Right atrium auricular region (tissue), 2 donors: Measurements from ENCODE around the gene PLA2G4D. TPM values are rescaled to one million over a fixed set of nuclear protein-coding genes. Genes with fewer than 3 reads are reported as not detected.

Source experiments
- DNase-seq: peaks from one replicate; pipeline ENCODE4 v3.0.0-alpha.2; 2019; ENCODE audit warnings: low spot score
- H3K27ac ChIP-seq, 2 donors: fragments of 200-600 bp; sonication (generic); 1 replicate in 1 of 2; 2 replicates in 1 of 2; pipeline ENCODE4 v1.5.1; 2016 to 2019
- H3K27me3 ChIP-seq, 2 donors: fragments of 200-600 bp; sonication (generic); one replicate each; pipeline versions ENCODE4 v1.5.1 to v1.6.0; 2017 to 2019
- H3K36me3 ChIP-seq: fragments of 200-600 bp; sonication (generic); one replicate; pipeline ENCODE4 v1.5.1; 2016
- H3K4me1 ChIP-seq, 2 donors: fragments of 200-600 bp; sonication (generic); one replicate each; pipeline versions ENCODE4 v1.5.1 to v1.6.0; 2017 to 2019
- H3K4me3 ChIP-seq, 2 donors: fragments of 200-600 bp; sonication (generic); 1 replicate in 1 of 2; 2 replicates in 1 of 2; pipeline ENCODE4 v1.5.1; 2017 to 2019; ENCODE audit warnings: mild to moderate bottlenecking in 1 of 2, moderate library complexity in 1 of 2
- H3K9me3 ChIP-seq, 2 donors: fragments of 200-600 bp; sonication (generic); one replicate each; pipeline ENCODE4 v1.5.1; 2019
- CTCF ChIP-seq, 2 donors: fragments of 200-600 bp; sonication (generic); IDR thresholded peaks; one replicate each; pipeline ENCODE4 v1.5.1; 2019; ENCODE audit warnings: antibody characterized with exemption in 2 of 2
- total RNA-seq, 2 donors: library from RNA; depleted of rRNA; stranded (reverse); fragments of >200 nt; gene quantifications; one replicate each; pipeline ENCODE4 v1.1.0, GENCODE V29; 2016

Gene PLA2G4D
- total RNA-seq, 2 donors from 2014 or later: not detected

GRCh38 chr15:42037656-42038055 lies 56.7 kb downstream of the PLA2G4D start:
- no peak for DNase-seq
- Histone ChIP-seq H3K27me3 (no peaks in the 10 kb centered on the region), H3K4me3 (no peak overlapping the region), H3K4me1 (peaks cover 0 to 4% of the 10 kb centered on the region in 2 donors), H3K36me3 (no peaks in the 10 kb centered on the region), H3K27ac (no peak overlapping the region), H3K9me3 (no peaks in the 10 kb centered on the region)
- TF ChIP-seq CTCF (IDR thresholded peaks at IDR 0.05): no peak

- Histone ChIP-seq H3K27ac (no peak overlapping the region), H3K4me1 (peaks cover 0 to 8% of the 10 kb centered on the region in 2 donors), H3K4me3 (no peak overlapping the region), H3K9me3 (no peaks in the 10 kb centered on the region), H3K36me3 (no peaks in the 10 kb centered on the region), H3K27me3 (no peaks in the 10 kb centered on the region)
- no peak for TF ChIP-seq CTCF (IDR thresholded peaks at IDR 0.05)
- DNase-seq: no peak
Observed at GRCh38 chr15:42036966-42037365, 57.4 kb downstream of the PLA2G4D start.

GRCh38 chr15:42036112-42036905 lies 58.1 kb downstream of the PLA2G4D start:
- Histone ChIP-seq H3K27me3 (no peaks in the 10 kb centered on the region), H3K27ac (no peak overlapping the region), H3K4me1 (peaks cover 0 to 8% of the 10 kb centered on the region in 2 donors), H3K36me3 (no peaks in the 10 kb centered on the region), H3K4me3 (no peak overlapping the region), H3K9me3 (no peaks in the 10 kb centered on the region)
- no peak for TF ChIP-seq CTCF (IDR thresholded peaks at IDR 0.05)
- DNase-seq: no peak

GRCh38 chr15:42035435-42035761 lies 59.0 kb downstream of the PLA2G4D start:
- Histone ChIP-seq H3K9me3 (no peaks in the 10 kb centered on the region), H3K36me3 (no peaks in the 10 kb centered on the region), H3K27me3 (no peaks in the 10 kb centered on the region), H3K27ac (no peak overlapping the region), H3K4me3 (no peak overlapping the region), H3K4me1 (peaks cover 0 to 8% of the 10 kb centered on the region in 2 donors)
- TF ChIP-seq CTCF (IDR thresholded peaks at IDR 0.05): no peak
- DNase-seq: no peak

- peaks cover 0 to 8% of the 10 kb centered on the region in 2 donors for H3K4me1 ChIP-seq
- H3K27me3 ChIP-seq: no peaks in the 10 kb centered on the region
- no peak overlapping the region for H3K4me3 ChIP-seq
- DNase-seq: no peak
- no peaks in the 10 kb centered on the region for H3K36me3 ChIP-seq
- no peaks in the 10 kb centered on the region for H3K9me3 ChIP-seq
- H3K27ac ChIP-seq: no peak overlapping the region
- no peak for TF ChIP-seq CTCF (IDR thresholded peaks at IDR 0.05)
Observed at GRCh38 chr15:42034628-42035434, 59.5 kb downstream of the PLA2G4D start.
